Ureter (tissue), 1 donor: ENCODE data around the gene NRN1L. TPM values are rescaled to one million over a fixed set of nuclear protein-coding genes. Genes with fewer than 3 reads are reported as not detected.
A peak's percentile ranks its signal among the peaks of the same experiment; 100 is the strongest.
"Not testable (repeated sequence)": the region's sequence is repeated elsewhere in the genome, so short reads cannot be mapped to it uniquely, and the experiment has no call there.

Experiments used
- DNase-seq: peaks from one replicate; pipeline ENCODE4 v3.0.0-alpha.2; 2020; ENCODE audit warnings: low spot score
- total RNA-seq: library from RNA; stranded (reverse); gene quantifications from one replicate; pipeline ENCODE4 v1.2.4, GENCODE V29; 2023
- donor health status: DM: yes; HTN: yes; CAD: no.

NRN1L gene
- total RNA-seq, result not detected

DNA sequence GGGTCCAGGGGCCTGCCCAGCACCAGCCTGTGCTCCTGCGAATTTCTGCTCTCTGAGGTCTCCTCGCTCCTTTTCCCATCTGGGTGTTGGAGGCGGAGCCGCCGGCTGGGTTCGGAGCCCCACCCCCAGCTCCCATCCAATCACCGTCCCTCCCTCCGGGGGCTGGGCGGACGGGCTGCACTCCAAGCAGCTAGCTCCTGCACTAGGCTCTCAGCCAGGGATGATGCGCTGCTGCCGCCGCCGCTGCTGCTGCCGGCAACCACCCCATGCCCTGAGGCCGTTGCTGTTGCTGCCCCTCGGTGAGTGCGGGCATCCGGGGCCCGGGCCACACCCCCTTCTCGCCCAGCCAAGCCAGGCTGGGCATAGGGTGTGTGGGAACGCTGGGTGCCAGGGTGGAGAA lies at the start of gene NRN1L:
Gene NRN1L, plus strand, starts transcription at position 202 of the 400 bp plus-strand sequence. Its CDS starts 19 bp downstream, at position 221.
- DNase-seq, result peak; percentile 88

DNA sequence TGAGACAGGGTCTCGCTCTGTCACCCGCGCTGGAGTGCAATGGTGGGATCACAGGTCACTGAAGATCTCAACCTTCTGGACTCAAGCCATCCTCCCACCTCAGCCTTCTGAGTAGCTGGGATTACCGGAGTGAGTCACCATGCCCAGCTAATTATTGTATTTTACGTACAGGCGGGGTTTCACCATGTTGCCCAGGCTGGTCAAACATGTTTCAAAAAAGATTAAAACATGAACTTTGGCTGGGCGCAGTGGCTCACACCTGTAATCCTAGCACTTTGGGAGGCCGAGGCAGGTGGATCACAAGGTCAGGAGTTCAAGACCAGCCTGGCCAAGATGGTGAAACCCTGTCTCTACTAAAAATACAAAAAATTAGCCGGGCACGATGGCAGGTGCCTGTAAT lies 47.5 kb upstream of the NRN1L start:
- DNase-seq, result not testable (repeated sequence)

DNA sequence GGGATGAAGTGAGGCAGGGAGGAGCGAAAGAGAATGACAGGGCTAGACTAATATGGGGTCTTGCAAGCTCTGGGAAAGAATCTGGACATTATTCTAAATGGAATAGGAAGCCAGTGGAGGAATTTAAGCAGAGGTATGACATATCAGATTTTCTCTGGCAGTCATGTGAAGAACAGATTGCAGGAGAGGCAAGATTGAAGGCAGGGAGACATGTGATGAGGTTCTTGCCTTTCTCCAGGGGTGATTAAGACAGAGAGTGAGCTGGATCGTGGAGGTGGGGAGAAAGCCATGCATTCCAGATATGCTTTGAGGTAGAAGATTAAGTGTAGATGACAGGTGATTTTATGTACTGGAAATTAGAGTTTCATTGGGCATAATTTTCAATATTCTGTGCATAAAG lies 46.9 kb upstream of the NRN1L start:
- no peak for DNase-seq

DNA sequence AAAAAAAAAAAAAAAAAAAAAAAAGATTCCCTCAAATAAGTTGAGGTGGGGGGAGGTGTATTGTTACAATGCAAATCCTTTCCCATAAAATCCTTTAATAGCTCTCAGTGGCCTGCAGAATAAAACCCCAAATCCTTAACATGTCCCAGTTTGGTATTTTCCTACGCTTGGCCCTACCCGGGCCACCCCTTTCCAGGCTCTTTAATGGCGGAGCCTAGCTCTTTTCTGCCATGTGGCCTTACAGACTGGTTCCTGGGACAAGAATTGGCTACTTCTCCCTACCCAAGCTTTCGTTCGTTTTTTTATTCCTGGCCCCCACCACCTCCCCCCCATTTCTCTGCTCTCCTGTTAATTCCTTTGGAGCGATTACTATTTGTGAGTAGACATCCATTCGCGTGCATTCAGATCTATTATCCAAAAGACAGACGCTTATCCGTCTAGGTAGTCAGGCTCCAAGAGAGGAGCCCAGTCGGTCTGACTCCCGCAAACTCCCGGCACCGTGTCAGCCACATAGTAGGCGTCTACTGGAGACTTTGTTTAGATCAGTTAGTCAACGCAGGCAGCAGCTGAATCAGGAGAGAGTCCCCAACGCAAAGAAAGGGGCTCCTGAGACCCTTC lies 43.4 kb upstream of the NRN1L start:
- no peak for DNase-seq

DNA sequence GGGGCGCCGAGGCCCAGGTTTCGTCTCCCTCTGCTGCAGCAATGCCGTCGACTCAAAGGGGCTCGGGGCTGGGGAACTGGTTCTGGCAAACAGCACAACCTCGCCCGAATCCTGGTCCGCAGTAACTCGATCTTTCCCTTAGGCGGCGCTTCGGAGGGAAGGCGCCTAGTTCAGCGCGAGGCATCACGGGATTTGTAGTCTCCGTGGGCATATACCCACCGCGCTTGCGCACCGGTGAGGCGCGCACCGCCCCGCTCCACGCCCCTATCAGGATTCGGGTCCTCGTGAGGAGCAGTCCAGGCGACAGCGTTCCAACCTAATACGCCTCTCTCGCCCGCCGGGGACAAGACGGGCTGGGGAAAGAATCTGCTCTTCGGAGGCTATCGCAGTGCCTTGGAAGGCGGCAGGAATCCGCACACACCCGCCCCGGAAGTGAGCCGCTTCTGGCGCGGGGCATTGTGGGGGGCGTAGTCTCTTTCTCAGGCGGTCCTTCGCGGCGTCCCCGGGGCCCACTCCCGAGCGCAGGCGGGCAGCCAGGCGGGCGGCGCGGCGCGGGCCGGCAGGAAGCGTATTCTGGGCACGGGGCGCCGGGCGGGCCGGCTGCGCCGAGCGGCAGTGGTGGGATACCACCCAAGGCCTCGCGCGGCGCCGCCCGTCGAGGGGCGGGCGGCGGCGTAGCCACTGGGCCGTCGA lies 42.7 kb upstream of the NRN1L start, which contains the start of gene THAP11:
Gene THAP11, plus strand, starts transcription at position 505 of the 693 bp plus-strand sequence. CDS start 235 bp downstream, outside the sequence.
- DNase-seq, result peak; percentile 96

DNA sequence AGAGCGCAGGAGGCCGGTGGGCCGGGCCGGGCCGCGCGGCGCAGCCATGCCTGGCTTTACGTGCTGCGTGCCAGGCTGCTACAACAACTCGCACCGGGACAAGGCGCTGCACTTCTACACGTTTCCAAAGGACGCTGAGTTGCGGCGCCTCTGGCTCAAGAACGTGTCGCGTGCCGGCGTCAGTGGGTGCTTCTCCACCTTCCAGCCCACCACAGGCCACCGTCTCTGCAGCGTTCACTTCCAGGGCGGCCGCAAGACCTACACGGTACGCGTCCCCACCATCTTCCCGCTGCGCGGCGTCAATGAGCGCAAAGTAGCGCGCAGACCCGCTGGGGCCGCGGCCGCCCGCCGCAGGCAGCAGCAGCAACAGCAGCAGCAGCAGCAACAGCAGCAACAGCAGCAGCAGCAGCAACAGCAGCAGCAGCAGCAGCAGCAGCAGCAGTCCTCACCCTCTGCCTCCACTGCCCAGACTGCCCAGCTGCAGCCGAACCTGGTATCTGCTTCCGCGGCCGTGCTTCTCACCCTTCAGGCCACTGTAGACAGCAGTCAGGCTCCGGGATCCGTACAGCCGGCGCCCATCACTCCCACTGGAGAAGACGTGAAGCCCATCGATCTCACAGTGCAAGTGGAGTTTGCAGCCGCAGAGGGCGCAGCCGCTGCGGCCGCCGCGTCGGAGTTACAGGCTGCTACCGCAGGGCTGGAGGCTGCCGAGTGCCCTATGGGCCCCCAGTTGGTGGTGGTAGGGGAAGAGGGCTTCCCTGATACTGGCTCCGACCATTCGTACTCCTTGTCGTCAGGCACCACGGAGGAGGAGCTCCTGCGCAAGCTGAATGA lies 42.0 kb upstream of the NRN1L start:
- peak; percentile 53 for DNase-seq

DNA sequence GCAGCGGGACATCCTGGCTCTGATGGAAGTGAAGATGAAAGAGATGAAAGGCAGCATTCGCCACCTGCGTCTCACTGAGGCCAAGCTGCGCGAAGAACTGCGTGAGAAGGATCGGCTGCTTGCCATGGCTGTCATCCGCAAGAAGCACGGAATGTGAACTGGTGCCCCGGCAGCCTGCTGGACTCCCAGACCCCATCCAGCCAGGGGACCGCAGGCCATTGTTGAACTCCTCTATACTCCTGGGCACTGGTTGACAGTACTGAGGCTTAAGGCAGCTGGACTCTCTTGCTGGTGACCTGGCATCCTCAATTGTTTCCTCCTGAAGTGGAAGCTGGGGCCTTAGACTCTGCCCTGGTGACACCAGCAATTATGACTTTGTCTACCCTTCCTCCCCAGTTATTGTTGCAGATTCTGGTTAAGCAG lies 41.3 kb upstream of the NRN1L start:
- no peak for DNase-seq

DNA sequence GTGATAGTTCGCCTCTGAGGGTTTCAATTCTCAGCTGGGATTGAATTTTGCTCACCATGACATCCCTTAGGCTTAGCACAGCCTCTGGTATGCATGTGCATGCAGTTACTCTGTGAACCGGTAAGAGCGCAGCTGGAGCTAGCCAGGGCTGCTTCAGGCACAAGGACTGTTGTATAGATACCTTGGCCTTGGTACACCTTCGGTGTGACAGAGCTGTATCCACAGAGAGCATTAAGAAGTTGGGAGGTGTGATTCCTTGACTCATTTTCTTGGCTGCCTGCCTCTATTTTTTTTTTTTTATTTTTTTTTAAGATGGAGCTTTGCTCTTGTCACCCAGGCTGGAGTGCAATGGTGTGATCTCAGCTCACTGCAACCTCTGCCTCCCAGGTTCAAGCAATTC lies 40.2 kb upstream of the NRN1L start:
- no peak for DNase-seq

DNA sequence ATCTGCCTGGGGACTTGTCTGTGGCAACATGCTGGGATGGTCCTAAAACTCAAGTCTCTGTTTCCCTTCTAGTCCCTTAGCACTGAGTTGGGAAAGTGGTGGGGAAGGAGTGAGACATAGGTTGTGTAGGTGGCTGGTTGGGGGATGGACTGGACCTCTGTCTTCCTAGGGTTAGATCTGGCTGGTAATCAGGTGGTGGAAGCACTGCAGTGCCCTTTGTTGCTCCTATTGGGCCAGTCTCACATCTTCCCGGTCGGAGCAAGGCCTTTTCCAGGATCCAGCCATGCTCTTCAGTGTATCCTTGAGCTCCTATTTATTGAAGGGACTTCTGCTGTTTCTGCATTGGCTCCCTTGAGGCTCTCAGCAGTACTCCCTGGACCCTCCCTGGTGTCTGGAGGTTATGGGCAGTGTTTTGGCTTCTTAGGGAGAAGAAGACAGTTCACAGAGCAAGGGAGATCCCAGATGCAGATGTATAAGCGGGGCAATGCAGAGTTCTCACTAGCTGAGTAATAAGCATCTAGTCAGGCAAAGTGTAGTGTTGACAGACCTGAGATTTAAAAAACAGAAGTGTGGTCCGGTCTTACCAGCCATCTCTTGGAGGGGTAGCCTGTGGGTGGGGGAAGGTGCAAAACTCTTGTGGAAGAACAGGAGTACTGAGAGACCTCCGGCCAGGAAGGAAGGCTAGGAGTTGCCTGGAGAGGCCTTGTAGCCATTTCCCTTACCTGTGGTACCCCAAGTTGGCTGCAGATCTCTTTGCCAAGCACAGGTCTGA lies 39.2 kb upstream of the NRN1L start:
- no peak for DNase-seq

DNA sequence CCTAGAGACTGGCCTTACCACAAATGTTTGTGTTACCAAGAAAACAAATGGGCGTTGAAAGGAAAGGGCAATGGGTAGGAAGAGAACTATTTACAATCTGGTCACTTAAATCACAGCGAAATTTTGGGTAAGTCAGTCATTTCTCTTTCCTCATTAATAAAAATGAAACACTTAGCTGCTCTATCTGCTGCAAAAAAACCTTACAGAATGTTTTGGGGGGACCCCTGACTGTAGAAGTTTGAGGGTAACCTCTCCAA lies 38.7 kb upstream of the NRN1L start:
- DNase-seq, result no peak

DNA sequence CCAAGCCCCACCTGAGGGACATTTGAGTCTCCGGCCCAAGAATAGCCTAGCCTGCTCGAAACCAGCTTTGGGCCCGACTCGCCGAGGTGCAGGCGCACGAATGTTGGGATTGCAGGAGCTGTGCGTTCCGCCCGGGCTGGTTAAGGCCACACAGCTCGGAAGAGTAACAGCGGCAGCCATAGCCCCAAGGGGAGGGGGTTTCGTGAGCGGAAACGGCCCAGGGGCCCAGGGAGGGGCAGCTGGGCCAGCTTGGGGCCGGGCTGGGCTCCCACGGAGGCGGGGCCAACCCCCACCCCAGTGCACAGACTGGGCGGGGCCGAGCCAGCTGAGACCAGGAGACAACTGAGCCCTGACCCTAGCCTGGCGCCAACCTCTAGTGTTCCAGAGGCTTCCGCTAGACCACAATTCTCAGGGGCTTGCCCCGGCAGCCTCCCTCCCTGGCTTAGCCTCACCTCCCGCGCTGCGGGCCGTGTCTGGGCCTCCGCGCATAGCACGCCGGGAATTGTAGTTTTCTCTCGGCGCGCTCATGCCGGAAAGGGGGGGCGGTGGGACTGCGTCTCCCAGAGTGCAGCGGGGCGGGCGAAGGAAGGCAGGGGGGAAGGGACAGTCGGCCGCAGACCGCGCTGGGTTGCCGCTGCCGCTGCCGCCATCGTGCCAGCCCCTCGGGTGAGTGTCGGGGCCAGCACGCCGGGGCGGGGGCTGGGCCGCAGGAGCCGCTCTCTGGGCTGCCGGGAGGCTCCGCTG lies 38.2 kb upstream of the NRN1L start, which contains the start of gene NUTF2:
Gene NUTF2, plus strand, starts transcription at position 614 of the 744 bp plus-strand sequence. CDS start 18,198 bp downstream, outside the sequence.
- peak; percentile 97 for DNase-seq

DNA sequence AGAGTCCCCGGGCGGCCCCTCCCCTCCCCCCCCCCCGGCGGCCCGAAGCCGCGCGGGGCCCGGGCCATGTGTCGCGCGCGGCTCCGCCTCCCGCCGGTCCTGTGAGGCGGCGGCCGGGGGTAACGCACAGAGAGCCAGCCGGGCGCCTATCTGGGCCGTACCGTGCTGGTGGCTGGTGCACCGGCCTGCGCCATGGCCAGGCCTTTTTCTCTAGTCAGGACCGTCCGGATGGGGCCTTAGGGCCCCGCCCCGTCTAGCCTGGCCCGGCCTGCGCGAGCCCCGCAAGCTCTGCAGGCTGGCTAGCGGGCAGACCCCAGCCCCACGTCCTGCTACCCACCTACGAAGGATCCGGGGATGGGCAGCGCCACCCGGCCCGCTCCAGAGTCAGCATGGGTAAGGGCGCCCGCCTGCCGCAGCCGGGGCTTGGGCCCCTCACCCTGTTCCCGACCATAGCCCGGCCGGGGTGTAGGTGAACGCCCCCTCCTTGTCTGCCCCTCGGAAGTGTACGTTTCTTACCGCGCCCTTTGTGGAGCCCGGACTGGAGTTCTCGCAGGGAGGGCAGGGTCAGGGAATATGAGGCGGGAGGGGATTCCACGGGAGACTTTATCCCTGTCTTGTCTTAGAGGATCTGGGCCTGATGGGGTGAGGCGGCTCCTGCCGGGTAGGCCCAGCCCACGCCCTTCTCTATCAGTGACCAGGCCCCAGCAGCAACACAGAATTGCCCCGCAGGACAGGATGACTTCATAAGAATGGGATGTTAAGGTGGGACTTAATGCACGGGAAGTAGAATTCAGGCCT lies 37.4 kb upstream of the NRN1L start, which contains the start of gene CENPT:
Gene CENPT, minus strand, starts transcription at position 630 of the 798 bp plus-strand sequence. CDS start 13,834 bp downstream, outside the sequence.
- DNase-seq, result peak; percentile 55

DNA sequence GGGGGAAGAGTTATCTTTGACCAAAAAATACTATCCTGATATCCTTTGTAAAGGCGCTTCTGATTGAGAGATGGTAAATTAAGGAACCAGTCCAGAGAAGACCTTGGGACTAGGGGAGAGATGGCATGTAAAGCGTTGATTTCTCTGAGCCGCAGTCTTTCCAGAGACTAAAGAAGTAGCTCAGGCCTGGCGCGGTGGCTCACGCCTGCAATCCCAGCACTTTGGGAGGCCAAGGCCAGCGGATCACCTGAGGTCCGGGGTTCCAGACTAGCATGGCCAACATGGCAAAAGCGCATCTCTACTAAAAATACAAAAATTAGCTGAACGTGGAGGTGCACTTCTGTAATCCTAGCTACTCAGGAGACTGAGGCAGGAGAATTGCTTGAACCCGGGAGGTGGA lies 36.6 kb upstream of the NRN1L start:
- DNase-seq, result no peak

DNA sequence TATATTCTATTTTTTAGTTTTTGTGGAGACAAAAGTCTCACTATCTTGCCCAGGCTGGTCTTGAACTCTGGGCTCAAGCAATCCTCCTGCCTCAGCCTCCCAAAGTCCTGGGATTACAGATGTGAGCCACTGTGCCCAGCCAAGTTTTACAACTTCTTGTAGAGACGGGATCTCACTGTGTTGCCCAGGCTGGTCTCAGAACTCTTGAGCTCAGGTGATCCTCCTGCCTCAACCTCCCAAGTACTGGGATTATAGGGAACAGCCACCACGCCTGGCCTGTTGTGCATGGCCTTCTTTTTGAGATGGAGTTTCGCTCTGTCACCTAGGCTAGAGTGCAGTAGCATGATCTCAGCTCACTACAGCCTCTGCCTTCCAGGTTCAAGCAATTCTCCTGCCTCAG lies 31.0 kb upstream of the NRN1L start:
- DNase-seq, result no peak

DNA sequence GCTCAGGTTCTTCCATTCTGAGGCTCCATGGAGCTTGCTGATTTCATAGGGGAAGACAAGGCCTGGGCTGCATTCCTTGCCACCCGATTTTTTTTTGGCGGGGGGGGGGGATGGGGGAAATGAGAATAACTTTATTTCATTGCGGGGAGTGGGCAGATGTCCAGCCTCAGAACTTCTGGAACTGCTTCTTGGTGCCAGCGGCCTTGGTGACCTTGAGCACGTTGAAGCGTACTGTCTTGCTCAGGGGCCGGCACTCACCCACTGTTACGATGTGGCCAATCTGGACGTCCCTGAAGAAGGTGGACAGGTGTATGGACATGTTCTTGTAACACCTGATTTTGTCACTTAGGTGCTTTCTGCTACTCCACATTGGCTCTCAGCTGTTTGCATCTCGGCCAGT lies 28.9 kb upstream of the NRN1L start:
- DNase-seq, result no peak

DNA sequence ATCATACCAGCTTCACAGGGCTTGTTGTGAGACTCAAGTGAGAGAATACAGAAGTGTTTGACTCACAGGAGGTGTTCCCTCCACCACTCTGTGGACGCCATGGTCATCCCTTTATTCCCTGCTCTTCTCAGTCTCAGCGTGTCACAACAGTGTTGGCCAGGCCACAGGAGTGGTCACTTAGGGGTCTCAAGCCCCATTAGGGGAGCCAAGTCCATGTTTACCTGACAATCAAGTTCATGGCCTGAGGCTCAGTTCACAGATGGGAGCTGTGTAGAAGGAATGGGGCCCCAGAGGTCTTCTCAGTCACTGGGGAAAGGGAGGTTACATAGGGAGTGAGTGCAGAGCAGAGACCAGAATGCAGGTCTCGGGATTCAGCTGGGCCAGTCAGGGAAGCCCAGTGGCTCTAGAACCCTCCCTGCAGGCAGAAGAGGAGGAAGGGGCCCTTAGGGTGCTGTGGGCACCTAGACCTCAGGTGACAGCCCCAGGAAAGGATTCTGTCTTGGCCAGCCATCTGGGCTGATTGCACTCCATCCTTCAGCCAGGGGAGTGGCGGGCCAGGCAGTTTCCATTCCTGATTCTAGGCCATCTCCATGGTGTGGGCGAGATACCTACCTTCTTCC lies 27.6 kb upstream of the NRN1L start:
- DNase-seq, result no peak

DNA sequence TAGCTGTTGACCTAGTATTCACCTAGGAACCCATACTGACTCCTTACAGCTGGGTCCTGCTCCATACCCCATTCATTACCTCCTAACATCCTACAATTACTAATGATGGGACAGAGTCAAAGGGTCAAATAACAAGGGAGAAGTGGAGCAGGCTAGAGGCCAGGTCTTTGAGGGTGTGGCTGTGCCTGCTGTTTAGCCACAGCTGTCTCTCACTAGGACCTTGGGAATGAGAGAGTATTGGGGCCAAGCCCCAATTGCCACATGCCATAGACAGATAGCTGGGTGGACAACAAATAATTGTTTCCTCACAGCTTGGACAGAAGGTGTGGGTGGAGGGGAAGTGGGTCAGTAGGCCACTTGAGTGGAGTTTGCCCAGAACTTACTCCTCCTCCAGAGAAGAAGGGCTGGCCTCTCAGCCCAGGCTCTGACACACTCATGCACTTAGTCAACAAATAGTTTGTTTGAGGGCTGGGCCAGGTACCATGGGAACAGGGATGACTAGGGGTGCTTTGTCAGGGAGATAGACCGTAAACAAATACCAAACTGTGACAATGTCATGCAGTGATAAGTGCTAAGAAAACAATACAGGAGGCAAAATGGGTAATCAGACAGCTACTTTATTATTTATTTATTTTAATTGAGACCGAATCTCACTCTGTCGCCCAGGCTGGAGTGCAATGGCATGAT lies 27.0 kb upstream of the NRN1L start:
- DNase-seq, result peak; percentile 75

DNA sequence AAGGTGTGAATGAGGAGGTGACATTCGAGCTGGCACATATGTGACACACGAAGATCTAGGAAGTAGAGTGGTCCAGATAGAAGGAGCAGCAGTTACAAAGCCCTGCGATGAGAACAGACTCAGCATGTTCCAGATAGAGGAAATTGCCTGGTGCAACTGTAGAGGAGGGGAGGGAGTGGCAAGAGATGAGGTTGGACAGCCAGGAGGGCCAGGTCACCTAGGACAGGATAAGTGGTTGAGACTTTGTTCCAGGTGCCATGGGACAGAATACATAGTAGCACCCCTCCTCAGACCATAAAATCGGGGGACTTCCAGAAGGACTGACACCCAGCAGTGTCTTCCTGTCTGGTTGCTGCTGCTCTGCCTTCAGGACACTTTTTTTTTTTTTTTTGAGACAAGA lies 26.2 kb upstream of the NRN1L start:
- DNase-seq, result no peak
